PC-3 (cell line): ENCODE data around the gene CHN1. TPM values are rescaled to one million over a fixed set of nuclear protein-coding genes. Genes with fewer than 3 reads are reported as not detected.

Experiments used
- ATAC-seq: fragments of 200-7000 bp; cut with Tn5 transposase; 2 replicates; pipeline ENCODE4 v1.9.1; 2020; ENCODE audit warnings: mild to moderate bottlenecking, moderate library complexity
- BruUV-seq: library from RNA; stranded (reverse); fragments of 400-500 nt; replicated peaks from 2 replicates; lab custom pipeline; 2021; lab: Mats Ljungman, UMichigan
- CTCF ChIA-PET: fragments of 300-600 bp; sonication (Branson Sonifier 250); formaldehyde crosslinking; loops from one replicate; lab custom pipeline; 2022; ENCODE audit warnings: antibody characterized with exemption; lab: Charles Lee
- POLR2A ChIA-PET: fragments of 300-600 bp; sonication (Branson Sonifier 250); formaldehyde crosslinking; loops from one replicate; lab custom pipeline; 2022; ENCODE audit warnings: antibody characterized with exemption; ENCODE audit not compliant: unreplicated experiment; lab: Charles Lee
- DNase-seq: peaks from one replicate; pipeline ENCODE4 v3.0.0-alpha.2; 2015
- H2AFZ ChIP-seq: fragments of 300-600 bp; sonication (generic); 2 replicates; pipeline ENCODE4 v1.6.0; 2016; ENCODE audit warnings: antibody characterized with exemption, low read length
- H3F3A ChIP-seq: fragments of 300-600 bp; sonication (generic); one replicate; pipeline ENCODE4 v1.6.0; 2017; ENCODE audit warnings: antibody characterized with exemption, low read length, control low read depth, mild to moderate bottlenecking; ENCODE audit not compliant: unreplicated experiment
- H3K27ac ChIP-seq: fragments of 300-600 bp; sonication (generic); 2 replicates; pipeline ENCODE4 v1.5.1; 2016; ENCODE audit warnings: mild to moderate bottlenecking, low read length
- H3K27me3 ChIP-seq: fragments of 300-600 bp; sonication (generic); 2 replicates; pipeline ENCODE4 v1.6.1; 2016; ENCODE audit warnings: low read length, mixed read lengths
- H3K36me3 ChIP-seq: fragments of 300-600 bp; sonication (generic); 2 replicates; pipeline ENCODE4 v1.6.1; 2016; ENCODE audit warnings: low read depth, mixed run types, low read length, mixed read lengths
- H3K4me1 ChIP-seq: fragments of 300-600 bp; sonication (generic); 2 replicates; pipeline ENCODE4 v1.5.1; 2016; ENCODE audit warnings: low read length; ENCODE audit not compliant: insufficient read depth
- H3K4me2 ChIP-seq: fragments of 300-600 bp; sonication (generic); 2 replicates; pipeline ENCODE4 v1.6.0; 2016; ENCODE audit warnings: low read length
- H3K4me3 ChIP-seq: fragments of 300-600 bp; sonication (generic); 2 replicates; pipeline ENCODE4 v1.5.1; 2016; ENCODE audit warnings: mild to moderate bottlenecking, low read length, mixed read lengths
- H3K79me2 ChIP-seq: fragments of 300-600 bp; sonication (generic); 2 replicates; pipeline ENCODE4 v1.6.1; 2017; ENCODE audit warnings: low read length, mixed read lengths
- H3K9ac ChIP-seq: fragments of 300-600 bp; sonication (generic); 2 replicates; pipeline ENCODE4 v1.6.0; 2016; ENCODE audit warnings: mild to moderate bottlenecking, low read length
- H3K9me2 ChIP-seq: fragments of 300-600 bp; sonication (generic); replicated peaks from 2 replicates; pipeline ENCODE4 v1.6.1; 2016; ENCODE audit warnings: mixed run types, low read length, mixed read lengths
- H3K9me3 ChIP-seq: fragments of 300-600 bp; sonication (generic); 2 replicates; pipeline ENCODE4 v1.6.1; 2016; ENCODE audit warnings: low read length, mixed read lengths
- H4K20me1 ChIP-seq: fragments of 300-600 bp; sonication (generic); 2 replicates; pipeline ENCODE4 v1.6.1; 2016; ENCODE audit warnings: low read length, mixed read lengths
- EZH2 ChIP-seq: fragments of 300-600 bp; sonication (generic); IDR thresholded peaks from one replicate; pipeline ENCODE4 v1.6.1; 2017; ENCODE audit warnings: antibody characterized with exemption, mild to moderate bottlenecking, low read length; ENCODE audit not compliant: unreplicated experiment
- EZH2phosphoT487 ChIP-seq: fragments of 300-600 bp; sonication (generic); IDR thresholded peaks from 2 replicates; pipeline ENCODE4 v1.6.1; 2018; ENCODE audit warnings: mild to moderate bottlenecking, antibody characterized with exemption, low read length, borderline replicate concordance
- intact Hi-C: fragments of 100-400 bp; cut with micrococcal nuclease; formaldehyde crosslinking; loops from 2 replicates; pipeline ENCODE4 v1.9.0; 2023
- total RNA-seq: library from RNA; depleted of rRNA; stranded (reverse); fragments of >200 nt; gene quantifications from 2 replicates; pipeline ENCODE4 v1.2.3, GENCODE V29; 2014
- TF ChIP-seq, protein P1 (sequence below): fragments of 300-600 bp; sonication (generic); conservative IDR thresholded peaks from 2 replicates; pipeline ENCODE4 v1.5.1; 2017; ENCODE audit warnings: antibody characterized with exemption, low read depth, mild to moderate bottlenecking, low read length

CHN1 gene
- total RNA-seq, 1 experiment from 2014 or later: 7.8 TPM

DNA sequence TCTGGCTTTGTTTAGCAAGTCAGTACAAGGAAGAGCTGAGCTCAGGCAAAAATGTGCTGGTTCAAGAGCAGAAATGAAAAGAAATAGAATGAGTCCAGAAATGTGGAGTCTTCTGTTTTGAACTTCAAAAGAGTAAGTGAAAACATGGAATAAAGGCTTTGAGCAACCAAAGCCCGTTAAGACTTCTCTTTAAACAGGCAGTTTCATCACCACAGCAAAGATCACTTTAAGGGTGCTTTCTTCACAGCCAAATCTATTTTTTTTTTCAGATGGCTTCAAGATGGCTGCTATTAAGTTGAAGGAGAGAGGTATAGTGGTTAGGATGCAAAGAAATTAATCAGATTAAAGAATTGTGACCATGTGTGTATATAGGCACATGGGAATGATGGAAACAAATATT, 238.9 kb downstream of the CHN1 start:
- DNase-seq (no peak), ATAC-seq (no peak)
- ChIA-PET CTCF (interaction anchor here (0.6 to 0.9 kb wide), 2 partner anchors 17 to 1753 kb away, joined by 4 read pairs; no protein-coding TSS in a partner anchor), POLR2A (no interaction called here)
- H3K27me3 ChIP-seq: no peaks in the 10 kb centered on the region
- H3K4me1 ChIP-seq: peaks cover 30% of the 10 kb centered on the region
- H3K4me2 ChIP-seq: no peak overlapping the region
- H3K9ac ChIP-seq: no peak overlapping the region
- H3K9me2 ChIP-seq: no peaks in the 10 kb centered on the region
- BruUV-seq: no TSS peak
- no peak overlapping the region for H2AFZ ChIP-seq
- intact Hi-C loops: no loop called here
- no peak overlapping the region for H3K4me3 ChIP-seq
- H3K27ac ChIP-seq: no peak overlapping the region
- H3K79me2 ChIP-seq: no peaks in the 10 kb centered on the region
- no peaks in the 10 kb centered on the region for H4K20me1 ChIP-seq
- no peaks in the 10 kb centered on the region for H3F3A ChIP-seq
- no peaks in the 10 kb centered on the region for H3K9me3 ChIP-seq
- H3K36me3 ChIP-seq: no peaks in the 10 kb centered on the region
- TF ChIP-seq EZH2 (no peak), EZH2phosphoT487 (no peak)
- TF ChIP-seq, protein P1, sequence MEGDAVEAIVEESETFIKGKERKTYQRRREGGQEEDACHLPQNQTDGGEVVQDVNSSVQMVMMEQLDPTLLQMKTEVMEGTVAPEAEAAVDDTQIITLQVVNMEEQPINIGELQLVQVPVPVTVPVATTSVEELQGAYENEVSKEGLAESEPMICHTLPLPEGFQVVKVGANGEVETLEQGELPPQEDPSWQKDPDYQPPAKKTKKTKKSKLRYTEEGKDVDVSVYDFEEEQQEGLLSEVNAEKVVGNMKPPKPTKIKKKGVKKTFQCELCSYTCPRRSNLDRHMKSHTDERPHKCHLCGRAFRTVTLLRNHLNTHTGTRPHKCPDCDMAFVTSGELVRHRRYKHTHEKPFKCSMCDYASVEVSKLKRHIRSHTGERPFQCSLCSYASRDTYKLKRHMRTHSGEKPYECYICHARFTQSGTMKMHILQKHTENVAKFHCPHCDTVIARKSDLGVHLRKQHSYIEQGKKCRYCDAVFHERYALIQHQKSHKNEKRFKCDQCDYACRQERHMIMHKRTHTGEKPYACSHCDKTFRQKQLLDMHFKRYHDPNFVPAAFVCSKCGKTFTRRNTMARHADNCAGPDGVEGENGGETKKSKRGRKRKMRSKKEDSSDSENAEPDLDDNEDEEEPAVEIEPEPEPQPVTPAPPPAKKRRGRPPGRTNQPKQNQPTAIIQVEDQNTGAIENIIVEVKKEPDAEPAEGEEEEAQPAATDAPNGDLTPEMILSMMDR: no peak

DNA sequence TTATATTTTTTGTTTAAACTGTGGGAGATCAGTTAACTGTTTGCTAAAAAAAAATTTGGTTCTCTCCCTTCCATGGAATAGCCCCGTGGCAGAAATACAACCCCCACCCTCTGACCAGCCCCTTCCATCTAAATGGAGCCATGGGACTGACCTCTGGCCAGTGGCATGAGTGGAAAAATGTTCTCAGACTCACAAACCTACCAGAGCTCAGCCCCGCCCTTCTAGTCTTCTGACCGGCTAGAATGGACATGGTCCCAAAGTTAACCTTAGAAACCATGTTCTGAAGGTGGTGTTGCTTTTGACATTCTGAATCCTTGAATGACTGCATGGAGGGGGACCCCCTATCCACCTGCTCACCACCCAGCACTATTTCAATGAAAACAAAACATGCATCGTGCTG, 239.6 kb downstream of the CHN1 start:
- H3K27ac ChIP-seq: no peak overlapping the region
- H3F3A ChIP-seq: no peaks in the 10 kb centered on the region
- POLR2A ChIA-PET: no interaction called here
- no peaks in the 10 kb centered on the region for H3K36me3 ChIP-seq
- peaks cover 30% of the 10 kb centered on the region for H3K4me1 ChIP-seq
- no peak overlapping the region for H3K4me2 ChIP-seq
- CTCF ChIA-PET: interaction anchor here (0.5 to 1.2 kb wide), 2 partner anchors 16 to 84 kb away, joined by 3 to 6 read pairs; no protein-coding TSS in a partner anchor
- H2AFZ ChIP-seq: no peak overlapping the region
- H3K9me2 ChIP-seq: no peaks in the 10 kb centered on the region
- no TSS peak for BruUV-seq
- DNase-seq (no peak), ATAC-seq (no peak)
- intact Hi-C loops: no loop called here
- H3K9ac ChIP-seq: no peak overlapping the region
- H4K20me1 ChIP-seq: no peaks in the 10 kb centered on the region
- H3K27me3 ChIP-seq: no peaks in the 10 kb centered on the region
- H3K4me3 ChIP-seq: no peak overlapping the region
- no peaks in the 10 kb centered on the region for H3K79me2 ChIP-seq
- H3K9me3 ChIP-seq: no peaks in the 10 kb centered on the region
- TF ChIP-seq, protein P1: no peak
- no peak for TF ChIP-seq EZH2phosphoT487
- no peak for TF ChIP-seq EZH2
